WERI-Rb-1 (cell line): Measurements from ENCODE around the gene PEF1.

Source experiments
- DNase-seq: peaks from one replicate; pipeline ENCODE4 v3.0.0-alpha.2; 2020
- H3K27ac ChIP-seq: fragments of 250-450 bp; sonication (Bioruptor Pico); 2 replicates; pipeline ENCODE4 v1.5.1; 2020; ENCODE audit warnings: mild to moderate bottlenecking, moderate library complexity
- H3K27me3 ChIP-seq: fragments of 250-450 bp; sonication (Bioruptor Pico); 2 replicates; pipeline ENCODE4 v1.5.1; 2021; ENCODE audit warnings: mild to moderate bottlenecking, low read depth, moderate library complexity; ENCODE audit not compliant: insufficient read depth, severe bottlenecking
- H3K36me3 ChIP-seq: fragments of 250-450 bp; sonication (Bioruptor Pico); 2 replicates; pipeline ENCODE4 v1.5.1; 2020; ENCODE audit warnings: mild to moderate bottlenecking, moderate library complexity
- H3K4me3 ChIP-seq: 2 replicates; pipeline ENCODE4 v1.5.1; 2011; ENCODE audit warnings: low read depth, mild to moderate bottlenecking, control low read depth, low read length
- H3K9me3 ChIP-seq: fragments of 250-450 bp; sonication (Bioruptor Pico); 2 replicates; pipeline ENCODE4 v1.5.1; 2021; ENCODE audit warnings: mild to moderate bottlenecking, moderate library complexity; ENCODE audit not compliant: severe bottlenecking
- TF ChIP-seq, protein P1 (sequence below): IDR thresholded peaks from 2 replicates; pipeline ENCODE4 v1.5.1; 2011; ENCODE audit warnings: low read depth, mild to moderate bottlenecking, control low read depth, inconsistent platforms, low read length

Gene PEF1

DNA sequence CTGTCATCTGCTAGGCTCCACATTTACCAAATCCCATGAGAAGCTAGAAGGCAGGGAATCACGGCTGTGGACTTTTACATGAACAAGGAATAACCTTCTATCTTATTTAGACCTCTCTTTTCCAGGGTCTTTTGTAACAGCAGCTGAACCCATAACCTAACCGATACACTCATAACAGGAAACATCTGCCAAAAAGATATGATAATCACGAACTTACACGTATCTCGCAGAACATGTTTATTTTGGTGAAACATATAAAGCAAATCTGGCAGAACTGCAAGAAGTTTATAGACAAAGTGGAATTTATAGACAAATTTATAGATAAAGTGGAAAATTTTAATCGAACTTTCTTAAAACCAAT lies 48.0 kb downstream of the PEF1 start:
- DNase-seq: no peak
- H3K27me3 ChIP-seq: no peaks in the 10 kb centered on the region
- no peaks in the 10 kb centered on the region for H3K36me3 ChIP-seq
- TF ChIP-seq, protein P1, sequence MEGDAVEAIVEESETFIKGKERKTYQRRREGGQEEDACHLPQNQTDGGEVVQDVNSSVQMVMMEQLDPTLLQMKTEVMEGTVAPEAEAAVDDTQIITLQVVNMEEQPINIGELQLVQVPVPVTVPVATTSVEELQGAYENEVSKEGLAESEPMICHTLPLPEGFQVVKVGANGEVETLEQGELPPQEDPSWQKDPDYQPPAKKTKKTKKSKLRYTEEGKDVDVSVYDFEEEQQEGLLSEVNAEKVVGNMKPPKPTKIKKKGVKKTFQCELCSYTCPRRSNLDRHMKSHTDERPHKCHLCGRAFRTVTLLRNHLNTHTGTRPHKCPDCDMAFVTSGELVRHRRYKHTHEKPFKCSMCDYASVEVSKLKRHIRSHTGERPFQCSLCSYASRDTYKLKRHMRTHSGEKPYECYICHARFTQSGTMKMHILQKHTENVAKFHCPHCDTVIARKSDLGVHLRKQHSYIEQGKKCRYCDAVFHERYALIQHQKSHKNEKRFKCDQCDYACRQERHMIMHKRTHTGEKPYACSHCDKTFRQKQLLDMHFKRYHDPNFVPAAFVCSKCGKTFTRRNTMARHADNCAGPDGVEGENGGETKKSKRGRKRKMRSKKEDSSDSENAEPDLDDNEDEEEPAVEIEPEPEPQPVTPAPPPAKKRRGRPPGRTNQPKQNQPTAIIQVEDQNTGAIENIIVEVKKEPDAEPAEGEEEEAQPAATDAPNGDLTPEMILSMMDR: no peak
- H3K27ac ChIP-seq: no peak overlapping the region
- H3K4me3 ChIP-seq: no peak overlapping the region
- H3K9me3 ChIP-seq: no peaks in the 10 kb centered on the region

DNA sequence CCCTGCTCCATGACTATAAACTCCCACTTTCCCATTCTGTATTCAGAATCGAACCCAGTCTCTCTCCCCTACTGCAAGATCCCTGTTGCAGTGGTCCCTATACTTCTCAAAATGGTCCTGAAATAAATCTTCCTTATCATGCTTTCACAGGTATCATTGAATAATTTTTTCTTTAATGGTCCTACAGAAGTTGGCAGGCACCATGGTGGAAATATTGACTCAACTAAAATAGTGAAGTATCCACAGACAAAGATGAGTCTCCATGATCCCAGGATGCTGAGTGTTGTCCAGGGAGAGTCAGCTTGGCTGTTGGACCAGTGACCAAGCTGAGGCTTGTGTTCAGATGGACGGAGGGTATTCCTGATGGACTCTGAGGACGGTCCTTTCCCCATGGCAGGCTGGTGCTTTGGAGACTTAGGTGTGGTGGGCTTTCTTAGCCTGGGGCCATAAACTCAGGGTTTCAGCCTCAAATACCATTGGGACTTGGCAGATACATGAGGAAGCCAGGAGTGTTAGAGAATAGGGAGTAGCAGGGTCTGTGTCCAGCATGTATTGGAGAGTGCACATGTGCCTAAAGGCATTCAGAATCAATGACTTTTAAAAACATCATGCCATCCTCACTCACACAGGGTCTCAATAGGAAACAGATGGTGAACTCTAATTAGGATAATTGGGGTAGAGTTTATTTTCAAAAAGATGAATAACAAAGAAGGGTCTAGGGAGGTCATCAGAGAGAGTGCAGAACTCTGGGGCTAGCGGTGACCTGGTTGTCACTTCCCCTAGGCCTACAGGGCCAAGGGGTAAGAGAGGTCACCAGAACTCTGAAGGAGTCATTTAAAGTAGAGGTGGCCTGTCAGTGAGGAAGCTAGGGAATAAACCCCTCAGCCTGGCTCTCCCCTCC lies 48.6 kb downstream of the PEF1 start:
- Histone ChIP-seq H3K27me3 (no peaks in the 10 kb centered on the region), H3K9me3 (no peaks in the 10 kb centered on the region), H3K27ac (no peak overlapping the region), H3K4me3 (no peak overlapping the region), H3K36me3 (no peaks in the 10 kb centered on the region)
- TF ChIP-seq, protein P1: no peak
- no peak for DNase-seq

DNA sequence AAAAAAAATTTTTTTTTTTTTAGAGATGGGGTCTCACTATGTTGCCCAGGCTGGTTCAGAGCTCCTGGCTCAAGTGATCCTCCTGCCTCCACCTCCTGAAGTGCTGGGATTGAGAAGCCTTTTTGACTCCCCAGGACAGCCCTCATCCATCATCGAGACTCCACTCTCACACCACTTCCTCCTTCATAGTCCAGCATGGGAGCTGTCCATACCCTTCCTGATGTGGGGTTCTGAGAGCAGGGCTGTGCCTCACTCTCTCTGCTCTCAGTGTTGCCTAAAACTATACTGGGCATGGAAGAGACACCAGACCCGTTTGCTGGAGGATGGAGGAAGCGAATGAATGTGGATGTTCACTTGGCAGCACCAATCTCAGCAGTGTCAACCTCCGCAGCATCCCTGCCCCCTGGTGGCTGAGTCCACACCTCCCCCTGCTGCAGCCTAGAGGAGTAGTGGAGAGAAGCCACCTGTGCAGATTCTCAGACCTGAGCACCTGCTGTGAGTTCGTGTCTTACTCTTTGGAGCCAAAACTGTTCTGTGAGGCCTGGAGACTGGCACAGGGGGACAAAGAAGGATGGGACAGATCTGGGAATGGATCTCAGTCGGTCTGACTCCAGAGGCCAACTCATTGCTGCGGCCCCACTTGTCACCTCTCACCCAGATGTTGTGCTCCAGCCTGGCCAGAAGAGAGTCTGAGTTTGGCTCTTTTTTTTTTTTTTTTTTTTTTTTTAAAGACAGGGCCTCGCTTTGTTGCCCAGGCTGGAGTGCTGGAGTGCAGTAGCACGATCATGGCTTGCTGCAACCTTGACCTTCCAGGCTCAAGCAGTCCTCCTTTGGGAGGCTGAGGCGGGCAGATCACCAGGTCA lies 50.7 kb downstream of the PEF1 start:
- Histone ChIP-seq H3K36me3 (no peaks in the 10 kb centered on the region), H3K9me3 (no peaks in the 10 kb centered on the region), H3K4me3 (no peak overlapping the region), H3K27me3 (no peaks in the 10 kb centered on the region), H3K27ac (no peak overlapping the region)
- TF ChIP-seq, protein P1: peak; percentile 98
- peak; percentile 84 for DNase-seq

DNA sequence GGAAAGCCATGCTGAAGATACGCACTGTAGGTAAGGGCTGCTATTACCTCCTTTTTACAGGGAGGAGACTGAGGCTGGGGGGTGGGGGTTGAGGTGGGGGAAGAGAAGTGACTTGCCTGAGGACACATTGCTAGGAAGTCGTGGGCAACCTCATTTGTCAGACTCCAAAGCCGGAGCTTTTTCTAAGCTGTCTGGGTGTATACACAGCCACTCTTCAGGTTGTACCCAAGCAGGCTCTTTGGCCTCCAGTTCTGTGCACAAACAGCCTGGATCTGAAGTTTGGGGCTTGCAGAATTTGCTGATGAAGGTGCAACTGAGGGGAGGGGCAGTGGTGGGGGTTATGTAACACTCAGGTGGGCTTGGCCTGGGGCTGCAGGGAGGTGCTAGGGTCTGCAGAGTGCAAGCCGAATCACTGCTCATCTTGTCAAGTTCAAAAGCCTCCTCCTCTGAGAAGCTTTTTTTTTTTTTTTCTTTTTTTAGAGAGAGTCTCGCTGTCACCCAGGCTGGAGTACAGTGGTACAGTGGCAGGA lies 51.5 kb downstream of the PEF1 start:
- no peak overlapping the region for H3K4me3 ChIP-seq
- TF ChIP-seq, protein P1: no peak
- no peak overlapping the region for H3K27ac ChIP-seq
- H3K9me3 ChIP-seq: no peaks in the 10 kb centered on the region
- no peaks in the 10 kb centered on the region for H3K27me3 ChIP-seq
- no peaks in the 10 kb centered on the region for H3K36me3 ChIP-seq
- DNase-seq: no peak

DNA sequence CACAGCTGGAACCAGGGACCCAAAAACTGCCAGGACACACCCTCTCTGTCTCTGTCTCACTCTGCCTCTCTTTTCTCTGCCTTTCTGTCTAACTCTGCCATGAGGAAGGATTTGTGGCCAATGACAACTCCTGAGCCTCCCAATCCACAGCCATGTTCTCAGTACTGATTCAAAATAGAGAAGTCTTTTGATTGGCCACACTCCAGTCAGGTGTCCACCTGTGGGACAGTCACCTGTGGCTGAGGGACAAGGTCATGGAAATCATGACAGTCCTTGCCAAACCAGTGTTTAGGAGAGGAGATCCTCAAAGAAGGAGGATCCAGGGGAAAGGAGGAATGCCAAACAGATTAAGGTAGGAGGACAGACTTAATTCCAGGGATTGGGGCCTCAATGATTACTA lies 52.5 kb downstream of the PEF1 start:
- Histone ChIP-seq H3K36me3 (no peaks in the 10 kb centered on the region), H3K4me3 (no peak overlapping the region), H3K9me3 (no peaks in the 10 kb centered on the region), H3K27me3 (no peaks in the 10 kb centered on the region), H3K27ac (no peak overlapping the region)
- TF ChIP-seq, protein P1: no peak
- no peak for DNase-seq
